HAP-1 (cell line): Measurements from ENCODE around the gene RTN3.
"Not testable (repeated sequence)": the region's sequence is repeated elsewhere in the genome, so short reads cannot be mapped to it uniquely, and the experiment has no call there.

ENCODE experiments used
- DNase-seq, 2 experiments: peaks; one replicate each; pipeline ENCODE4 v3.0.0-alpha.2; 2016 to 2020; ENCODE audit warnings: low spot score in 2 of 2
- H3K27me3 ChIP-seq: fragments of 250-450 bp; sonication (Bioruptor Pico); 2 replicates; pipeline ENCODE4 v1.5.1; 2020; ENCODE audit warnings: low read depth, mild to moderate bottlenecking, moderate library complexity
- H3K36me3 ChIP-seq: fragments of 250-450 bp; sonication (Bioruptor Pico); replicated peaks from 2 replicates; pipeline ENCODE4 v1.5.1; 2020; ENCODE audit warnings: mild to moderate bottlenecking
- H3K4me1 ChIP-seq: fragments of 250-450 bp; sonication (Bioruptor Pico); 2 replicates; pipeline ENCODE4 v1.5.1; 2020; ENCODE audit warnings: mild to moderate bottlenecking
- H3K4me3 ChIP-seq: fragments of 250-450 bp; sonication (Bioruptor Pico); 2 replicates; pipeline ENCODE4 v1.5.1; 2020; ENCODE audit warnings: mild to moderate bottlenecking, moderate library complexity
- H3K9me3 ChIP-seq: fragments of 250-450 bp; sonication (Bioruptor Pico); 2 replicates; pipeline ENCODE4 v1.5.1; 2020; ENCODE audit warnings: mild to moderate bottlenecking, moderate library complexity
- in situ Hi-C: fragments of 300-500 bp; cut with MboI; formaldehyde crosslinking; loops from 3 replicates; pipeline ENCODE4 v1.14.3; 2020; ENCODE audit warnings: low sequenced_read_pairs, inconsistent platforms, mixed read lengths

RTN3 gene

GRCh38 chr11:63771741-63772318, 90.5 kb downstream of the RTN3 start:
- H3K36me3 ChIP-seq, in situ Hi-C loops, H3K9me3 ChIP-seq, H3K27me3 ChIP-seq, DNase-seq, H3K4me3 ChIP-seq, H3K4me1 ChIP-seq: not testable (repeated sequence)

GRCh38 chr11:63775191-63775590, 93.9 kb downstream of the RTN3 start:
- in situ Hi-C loops = no loop called here
- no peak overlapping the region for H3K4me3 ChIP-seq
- H3K9me3 ChIP-seq = no peaks in the 10 kb centered on the region
- H3K36me3 ChIP-seq = no peaks in the 10 kb centered on the region
- no peaks in the 10 kb centered on the region for H3K27me3 ChIP-seq
- DNase-seq = no peak
- peaks cover 11% of the 10 kb centered on the region for H3K4me1 ChIP-seq

GRCh38 chr11:63779039-63779438, 97.7 kb downstream of the RTN3 start:
- in situ Hi-C loops = no loop called here
- Histone ChIP-seq H3K4me1 (peaks cover 11% of the 10 kb centered on the region), H3K27me3 (no peaks in the 10 kb centered on the region), H3K9me3 (no peaks in the 10 kb centered on the region), H3K36me3 (no peaks in the 10 kb centered on the region), H3K4me3 (no peak overlapping the region)
- peak in 1 of 2 experiments; percentile 10 for DNase-seq

GRCh38 chr11:63782749-63783148, 101.4 kb downstream of the RTN3 start:
- no peak overlapping the region for H3K4me3 ChIP-seq
- peaks cover 8% of the 10 kb centered on the region for H3K4me1 ChIP-seq
- H3K9me3 ChIP-seq = no peaks in the 10 kb centered on the region
- no peaks in the 10 kb centered on the region for H3K36me3 ChIP-seq
- in situ Hi-C loops = no loop called here
- no peak for DNase-seq
- no peaks in the 10 kb centered on the region for H3K27me3 ChIP-seq

GRCh38 chr11:63783925-63784592, 102.8 kb downstream of the RTN3 start:
- no peaks in the 10 kb centered on the region for H3K36me3 ChIP-seq
- peaks cover 5% of the 10 kb centered on the region for H3K4me1 ChIP-seq
- in situ Hi-C loops = no loop called here
- H3K27me3 ChIP-seq = no peaks in the 10 kb centered on the region
- DNase-seq = no peak
- no peak overlapping the region for H3K4me3 ChIP-seq
- H3K9me3 ChIP-seq = no peaks in the 10 kb centered on the region

GRCh38 chr11:63785823-63786222, 104.5 kb downstream of the RTN3 start:
- no peaks in the 10 kb centered on the region for H3K4me1 ChIP-seq
- no peak for DNase-seq

GRCh38 chr11:63791495-63792167, 110.3 kb downstream of the RTN3 start:
- Histone ChIP-seq H3K9me3 (peaks cover 13% of the 10 kb centered on the region), H3K4me3 (no peak overlapping the region), H3K27me3 (no peaks in the 10 kb centered on the region), H3K4me1 (no peaks in the 10 kb centered on the region), H3K36me3 (no peaks in the 10 kb centered on the region)
- no peak for DNase-seq
- in situ Hi-C loops = no loop called here

More at GRCh38 chr11:63785823-63786222, 104.5 kb downstream of the RTN3 start:
- in situ Hi-C loops = no loop called here
- no peaks in the 10 kb centered on the region for H3K36me3 ChIP-seq
- H3K9me3 ChIP-seq = 0 out of 2 replicates have a peak, but pooled peaks cover 1% of the 10 kb centered on the region
- no peaks in the 10 kb centered on the region for H3K27me3 ChIP-seq
- H3K4me3 ChIP-seq = no peak overlapping the region

GRCh38 chr11:63793161-63793560, 111.9 kb downstream of the RTN3 start:
- no peaks in the 10 kb centered on the region for H3K36me3 ChIP-seq
- peaks cover 16% of the 10 kb centered on the region for H3K9me3 ChIP-seq
- in situ Hi-C loops = no loop called here

GRCh38 chr11:63795066-63795465, 113.8 kb downstream of the RTN3 start:
- DNase-seq = no peak
- in situ Hi-C loops = no loop called here
- no peak overlapping the region for H3K4me3 ChIP-seq
- no peaks in the 10 kb centered on the region for H3K4me1 ChIP-seq
- H3K36me3 ChIP-seq = no peaks in the 10 kb centered on the region
- H3K27me3 ChIP-seq = no peaks in the 10 kb centered on the region
- H3K9me3 ChIP-seq = peaks cover 16% of the 10 kb centered on the region

More at GRCh38 chr11:63793161-63793560, 111.9 kb downstream of the RTN3 start:
- no peaks in the 10 kb centered on the region for H3K4me1 ChIP-seq
- no peak overlapping the region for H3K4me3 ChIP-seq
- no peak for DNase-seq
- no peaks in the 10 kb centered on the region for H3K27me3 ChIP-seq

GRCh38 chr11:63800921-63801320, 119.6 kb downstream of the RTN3 start:
- DNase-seq = no peak
- Histone ChIP-seq H3K9me3 (peaks cover 4% of the 10 kb centered on the region), H3K27me3 (no peaks in the 10 kb centered on the region), H3K4me3 (no peak overlapping the region), H3K4me1 (peaks cover 8% of the 10 kb centered on the region; the same call in 1 of the 2 replicates), H3K36me3 (no peaks in the 10 kb centered on the region)
- in situ Hi-C loops = no loop called here

- Histone ChIP-seq H3K4me1 (peaks cover 8% of the 10 kb centered on the region; the same call in 1 of the 2 replicates), H3K4me3 (no peak overlapping the region), H3K36me3 (no peaks in the 10 kb centered on the region), H3K27me3 (no peaks in the 10 kb centered on the region), H3K9me3 (no peaks in the 10 kb centered on the region)
- peak; percentile 9 to 64 for DNase-seq
- in situ Hi-C loops = no loop called here
Observed at GRCh38 chr11:63802637-63803414, 121.5 kb downstream of the RTN3 start.

- in situ Hi-C loops = no loop called here
- peaks cover 8% of the 10 kb centered on the region; the same call in 1 of the 2 replicates for H3K4me1 ChIP-seq
- no peaks in the 10 kb centered on the region for H3K27me3 ChIP-seq
- H3K9me3 ChIP-seq = no peaks in the 10 kb centered on the region
- H3K36me3 ChIP-seq = no peaks in the 10 kb centered on the region
- H3K4me3 ChIP-seq = no peak overlapping the region
- DNase-seq = no peak
Observed at GRCh38 chr11:63804259-63804658, 123.0 kb downstream of the RTN3 start.

- DNase-seq = no peak
- Histone ChIP-seq H3K9me3 (no peaks in the 10 kb centered on the region), H3K4me3 (no peak overlapping the region), H3K36me3 (no peaks in the 10 kb centered on the region), H3K4me1 (peaks cover 8% of the 10 kb centered on the region; the same call in 1 of the 2 replicates), H3K27me3 (no peaks in the 10 kb centered on the region)
- in situ Hi-C loops = no loop called here
Observed at GRCh38 chr11:63805844-63806415, 124.6 kb downstream of the RTN3 start.
